Left lung (tissue), 10 donors: ENCODE results near the gene TACR2. TPM values are rescaled to one million over a fixed set of nuclear protein-coding genes. Genes with fewer than 3 reads are reported as not detected.
A peak's percentile ranks its signal among the peaks of the same experiment; 100 is the strongest.

Source experiments
- ATAC-seq: fragments of 200-7000 bp; cut with Tn5 transposase; one replicate; pipeline ENCODE4 v1.9.1; 2020; ENCODE audit warnings: moderate library complexity
- DNase-seq, 4 donors: peaks; one replicate each; pipeline ENCODE4 v3.0.0-alpha.2; 2013 to 2020
- H3K27ac ChIP-seq, 2 donors: fragments of 200-600 bp; sonication (generic) in 1 of 2; one replicate each; pipeline versions ENCODE4 v1.5.0 to v1.8.0; 2020 to 2021
- H3K27me3 ChIP-seq, 2 donors: fragments of 200-600 bp; sonication (generic) in 1 of 2; one replicate each; pipeline versions ENCODE4 v1.5.0 to v1.8.0; 2020 to 2021
- H3K36me3 ChIP-seq, 2 donors: fragments of 200-600 bp; sonication (generic) in 1 of 2; one replicate each; pipeline versions ENCODE4 v1.5.0 to v1.8.0; 2020 to 2021
- H3K4me1 ChIP-seq, 2 donors: fragments of 200-600 bp; one replicate each; pipeline ENCODE4 v1.8.0; 2021
- H3K4me3 ChIP-seq, 2 donors: fragments of 200-600 bp; sonication (generic) in 1 of 2; one replicate each; pipeline versions ENCODE4 v1.5.0 to v1.8.0; 2020 to 2021; ENCODE audit warnings: mild to moderate bottlenecking in 1 of 2
- H3K9me3 ChIP-seq, 2 donors: fragments of 200-600 bp; sonication (generic) in 1 of 2; one replicate each; pipeline versions ENCODE4 v1.5.0 to v1.8.0; 2020 to 2021
- intact Hi-C, 2 donors: fragments of 100-400 bp; cut with DNase I; formaldehyde crosslinking; loops; one replicate each; pipeline versions ENCODE4 v1.11.2 to v1.14.2; 2022
- polyA plus RNA-seq, 6 donors: library from polyadenylated mRNA; unstranded; fragments of 120-200 nt; gene quantifications; one replicate each; pipeline ENCODE4 v1.2.1, GENCODE V29; 2013; ENCODE audit not compliant: insufficient read length in 6 of 6
- total RNA-seq, 2 donors: library from RNA; stranded (reverse); fragmentation: NEBNext Ultra II Directional; extraction: Animal tissue kit (Norgen Biotek cat#: 25700); gene quantifications; one replicate each; pipeline ENCODE4 v1.2.1, GENCODE V29; 2021
- TF ChIP-seq, protein P1 (sequence below), 2 donors: fragments of 200-600 bp; sonication (generic) in 1 of 2; IDR thresholded peaks; one replicate each; pipeline versions ENCODE4 v1.5.0 to v1.8.0; 2021; ENCODE audit warnings: antibody characterized with exemption in 2 of 2
- donor health status: DM: no; HTN: yes; CAD: no.
- donor health status: DM: no; HTN: no; CAD: no.

The TACR2 gene
- total and polyA plus RNA-seq, 8 donors: 0.31 to 0.70 (median 0.45) TPM

DNA sequence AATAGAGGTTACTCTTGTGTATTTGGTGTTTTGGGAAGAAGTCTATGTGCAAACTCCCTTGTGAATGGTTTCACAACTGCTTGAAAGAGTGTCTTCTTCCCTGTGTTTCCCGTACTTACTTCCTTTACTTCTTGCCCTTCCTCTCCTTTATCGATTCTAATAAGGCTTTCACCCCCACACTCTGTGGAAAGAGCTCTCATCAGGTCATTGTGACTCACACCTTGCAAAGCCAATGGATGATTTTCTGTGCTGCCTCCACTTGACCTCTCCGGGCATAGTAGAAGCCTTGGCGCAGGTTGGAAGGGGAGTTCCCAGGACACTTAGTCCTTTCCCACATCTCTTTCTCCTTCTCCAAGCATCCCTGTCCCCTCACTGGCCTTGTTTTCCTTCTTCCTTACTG lies 28.3 kb upstream of the TACR2 start:
- TF ChIP-seq, protein P1, sequence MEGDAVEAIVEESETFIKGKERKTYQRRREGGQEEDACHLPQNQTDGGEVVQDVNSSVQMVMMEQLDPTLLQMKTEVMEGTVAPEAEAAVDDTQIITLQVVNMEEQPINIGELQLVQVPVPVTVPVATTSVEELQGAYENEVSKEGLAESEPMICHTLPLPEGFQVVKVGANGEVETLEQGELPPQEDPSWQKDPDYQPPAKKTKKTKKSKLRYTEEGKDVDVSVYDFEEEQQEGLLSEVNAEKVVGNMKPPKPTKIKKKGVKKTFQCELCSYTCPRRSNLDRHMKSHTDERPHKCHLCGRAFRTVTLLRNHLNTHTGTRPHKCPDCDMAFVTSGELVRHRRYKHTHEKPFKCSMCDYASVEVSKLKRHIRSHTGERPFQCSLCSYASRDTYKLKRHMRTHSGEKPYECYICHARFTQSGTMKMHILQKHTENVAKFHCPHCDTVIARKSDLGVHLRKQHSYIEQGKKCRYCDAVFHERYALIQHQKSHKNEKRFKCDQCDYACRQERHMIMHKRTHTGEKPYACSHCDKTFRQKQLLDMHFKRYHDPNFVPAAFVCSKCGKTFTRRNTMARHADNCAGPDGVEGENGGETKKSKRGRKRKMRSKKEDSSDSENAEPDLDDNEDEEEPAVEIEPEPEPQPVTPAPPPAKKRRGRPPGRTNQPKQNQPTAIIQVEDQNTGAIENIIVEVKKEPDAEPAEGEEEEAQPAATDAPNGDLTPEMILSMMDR (IDR thresholded peaks at IDR 0.05): no peak
- no peaks in the 10 kb centered on the region for H3K9me3 ChIP-seq
- intact Hi-C loops: no loop called here
- H3K27ac ChIP-seq: no peak overlapping the region
- ATAC-seq (peak; percentile 52), DNase-seq (no peak)
- no peak overlapping the region for H3K4me3 ChIP-seq
- H3K27me3 ChIP-seq: no peaks in the 10 kb centered on the region
- peaks cover 15 to 28% of the 10 kb centered on the region in 2 donors for H3K4me1 ChIP-seq
- no peaks in the 10 kb centered on the region for H3K36me3 ChIP-seq

DNA sequence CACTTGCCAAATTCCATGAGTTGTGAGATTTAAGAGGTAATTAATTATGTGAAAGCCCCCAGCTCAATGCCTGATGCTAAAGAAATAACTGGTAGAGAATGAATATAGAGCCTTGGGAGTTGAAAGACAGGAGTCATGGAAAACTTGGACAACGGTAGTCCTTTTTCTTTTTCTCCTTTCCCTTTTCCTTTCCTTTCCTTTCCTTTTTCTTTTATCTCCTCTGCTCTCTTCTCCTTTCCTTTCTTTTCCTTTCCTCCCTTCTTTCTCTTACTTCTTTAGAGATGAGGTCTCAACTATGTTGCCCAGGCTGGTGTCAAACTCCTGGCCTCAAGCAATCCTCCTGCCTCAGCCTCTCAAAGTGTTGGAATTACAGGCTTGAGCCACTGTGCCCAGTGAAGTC lies 26.6 kb upstream of the TACR2 start:
- no peak for ATAC-seq
- intact Hi-C loops: no loop called here
- Histone ChIP-seq H3K4me1 (peaks cover 24 to 39% of the 10 kb centered on the region in 2 donors), H3K27me3 (no peaks in the 10 kb centered on the region), H3K36me3 (no peaks in the 10 kb centered on the region), H3K9me3 (no peaks in the 10 kb centered on the region), H3K27ac (no peak overlapping the region), H3K4me3 (no peak overlapping the region)
- TF ChIP-seq, protein P1 (IDR thresholded peaks at IDR 0.05): no peak
- DNase-seq: no peak

- DNase-seq (peak in 2 of 4 donors; percentile 72 to 81), ATAC-seq (peak; percentile 83)
- Histone ChIP-seq H3K27ac (peak overlapping the region; percentile 71 to 74), H3K4me3 (no peak overlapping the region), H3K27me3 (no peaks in the 10 kb centered on the region), H3K36me3 (no peaks in the 10 kb centered on the region), H3K4me1 (peaks cover 14 to 31% of the 10 kb centered on the region in 2 donors), H3K9me3 (no peaks in the 10 kb centered on the region)
- TF ChIP-seq, protein P1 (IDR thresholded peaks at IDR 0.05): no peak
- intact Hi-C loops: no loop called here
Measured at GRCh38 chr10:69439813-69440506, 23.2 kb upstream of the TACR2 start.

- peak in 2 of 4 donors; percentile 59 to 82 for DNase-seq
- TF ChIP-seq, protein P1 (IDR thresholded peaks at IDR 0.05): no peak
- Histone ChIP-seq H3K27ac (peak overlapping the region; percentile 71 to 74), H3K9me3 (no peaks in the 10 kb centered on the region), H3K4me3 (no peak overlapping the region), H3K4me1 (peaks cover 14 to 29% of the 10 kb centered on the region in 2 donors), H3K36me3 (no peaks in the 10 kb centered on the region), H3K27me3 (no peaks in the 10 kb centered on the region)
- intact Hi-C loops: no loop called here
- ATAC-seq: peak; percentile 77
Measured at GRCh38 chr10:69439350-69439739, 22.6 kb upstream of the TACR2 start.

DNA sequence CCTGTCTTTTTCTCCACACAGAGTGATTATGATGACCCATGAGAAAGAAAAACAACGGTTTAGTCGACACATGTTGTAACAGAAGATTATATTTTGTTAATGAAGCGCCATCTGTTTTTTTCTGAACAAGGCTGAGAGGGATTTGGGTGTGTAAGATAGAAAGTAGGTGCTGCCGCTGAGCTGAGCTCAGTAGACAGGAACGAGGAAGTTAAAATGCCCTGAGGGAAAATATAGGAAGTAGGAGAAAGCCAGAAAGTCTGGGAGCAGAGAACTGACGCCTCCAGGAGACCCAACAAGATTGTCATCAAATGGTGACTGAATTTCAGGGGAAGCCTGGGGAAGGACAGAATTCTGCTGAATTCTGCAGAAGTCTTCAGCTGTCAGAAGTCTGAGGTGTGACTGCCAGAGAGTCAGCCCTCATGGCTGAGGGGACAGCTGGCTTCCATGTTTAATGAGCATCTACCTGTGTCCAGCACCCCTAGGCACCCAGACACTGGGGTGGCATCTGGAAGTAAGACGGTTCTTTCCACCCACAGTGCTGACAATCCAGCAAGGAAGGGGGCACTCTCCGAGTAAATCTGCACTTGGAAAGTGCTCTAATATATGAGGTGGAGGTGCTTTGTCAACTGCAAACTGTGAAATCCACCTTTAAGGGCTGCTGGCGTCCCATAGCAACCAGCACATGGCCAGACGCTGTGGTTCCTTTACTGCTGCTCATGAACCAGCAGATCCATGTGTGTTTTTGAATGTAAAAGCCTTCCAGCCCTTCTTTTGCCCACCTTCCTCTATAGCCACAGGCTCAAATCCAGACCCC lies 22.0 kb upstream of the TACR2 start:
- H3K4me1 ChIP-seq: peaks cover 14 to 29% of the 10 kb centered on the region in 2 donors
- no peaks in the 10 kb centered on the region for H3K36me3 ChIP-seq
- H3K9me3 ChIP-seq: no peaks in the 10 kb centered on the region
- DNase-seq: peak in 1 of 4 donors; percentile 58
- no peak overlapping the region for H3K4me3 ChIP-seq
- ATAC-seq: peak; percentile 80
- H3K27me3 ChIP-seq: no peaks in the 10 kb centered on the region
- H3K27ac ChIP-seq: peak overlapping the region; percentile 71 to 74
- intact Hi-C loops: no loop called here
- TF ChIP-seq, protein P1 (IDR thresholded peaks at IDR 0.05): no peak
